GM18511 (cell line): ENCODE data around the gene PPP1R27.

ENCODE experiments used
- ATAC-seq: cut with Tn5 transposase; IDR thresholded peaks from one replicate; pipeline ENCODE4 v1.9.1; 2021; ENCODE audit warnings: mild to moderate bottlenecking, moderate library complexity; ENCODE audit not compliant: unreplicated experiment

PPP1R27 gene

DNA sequence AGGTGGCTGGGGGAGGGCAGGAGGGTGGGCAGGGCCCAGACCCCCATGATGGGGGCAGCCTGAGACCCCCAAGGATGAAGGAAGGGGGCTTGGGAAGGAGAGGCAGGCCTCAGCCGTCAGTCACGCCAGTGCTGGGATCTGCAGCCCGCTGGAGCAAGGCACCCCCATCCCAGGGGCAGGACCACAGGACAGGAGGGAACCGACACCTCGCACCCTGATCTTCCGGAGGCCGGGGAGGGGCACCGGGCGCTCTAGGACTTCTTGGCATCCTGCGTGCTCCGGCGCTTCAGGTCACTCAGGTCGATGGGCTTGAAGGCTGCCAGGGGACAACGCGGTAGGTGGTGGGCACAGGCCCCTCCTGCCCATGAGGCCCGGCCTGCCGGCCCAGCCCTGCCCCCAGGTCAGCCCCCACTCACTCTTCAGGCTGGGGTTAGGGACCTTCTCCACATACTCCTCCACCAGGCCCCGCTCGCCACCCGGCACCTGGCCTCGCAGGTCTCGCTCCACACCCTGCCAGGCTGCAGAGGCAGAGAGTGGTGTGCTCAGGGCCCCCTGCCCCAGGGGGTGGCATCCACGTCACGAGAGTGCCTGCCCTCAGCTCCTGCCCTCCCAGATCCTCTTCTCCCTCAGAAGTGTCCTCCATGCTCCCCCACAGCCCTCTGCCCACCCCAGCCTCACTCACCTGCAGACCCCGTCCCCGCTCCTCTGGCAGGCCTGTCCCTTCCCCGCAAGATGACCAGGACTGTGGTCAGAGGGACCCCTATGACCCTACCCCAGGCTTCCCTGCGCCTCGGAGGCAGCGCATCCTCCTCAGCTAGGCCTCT lies 11.6 kb downstream of the PPP1R27 start:
- no peak for ATAC-seq

DNA sequence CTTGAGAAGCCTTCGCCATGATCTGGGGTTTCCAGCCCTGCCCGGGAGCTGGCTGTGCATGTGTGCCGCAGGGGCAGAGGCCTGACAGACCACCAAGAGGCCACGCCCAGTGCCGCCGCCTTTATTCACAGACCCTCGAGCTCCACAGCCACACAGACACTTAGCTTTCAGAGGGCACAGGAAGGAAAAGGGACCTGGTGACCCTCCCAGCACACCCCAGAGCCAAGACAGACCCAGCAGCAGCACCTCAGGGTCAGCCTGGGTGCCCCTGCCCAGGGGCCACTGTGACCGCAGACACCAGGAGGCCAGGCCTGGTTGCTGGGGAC lies 12.6 kb downstream of the PPP1R27 start:
- no peak for ATAC-seq

DNA sequence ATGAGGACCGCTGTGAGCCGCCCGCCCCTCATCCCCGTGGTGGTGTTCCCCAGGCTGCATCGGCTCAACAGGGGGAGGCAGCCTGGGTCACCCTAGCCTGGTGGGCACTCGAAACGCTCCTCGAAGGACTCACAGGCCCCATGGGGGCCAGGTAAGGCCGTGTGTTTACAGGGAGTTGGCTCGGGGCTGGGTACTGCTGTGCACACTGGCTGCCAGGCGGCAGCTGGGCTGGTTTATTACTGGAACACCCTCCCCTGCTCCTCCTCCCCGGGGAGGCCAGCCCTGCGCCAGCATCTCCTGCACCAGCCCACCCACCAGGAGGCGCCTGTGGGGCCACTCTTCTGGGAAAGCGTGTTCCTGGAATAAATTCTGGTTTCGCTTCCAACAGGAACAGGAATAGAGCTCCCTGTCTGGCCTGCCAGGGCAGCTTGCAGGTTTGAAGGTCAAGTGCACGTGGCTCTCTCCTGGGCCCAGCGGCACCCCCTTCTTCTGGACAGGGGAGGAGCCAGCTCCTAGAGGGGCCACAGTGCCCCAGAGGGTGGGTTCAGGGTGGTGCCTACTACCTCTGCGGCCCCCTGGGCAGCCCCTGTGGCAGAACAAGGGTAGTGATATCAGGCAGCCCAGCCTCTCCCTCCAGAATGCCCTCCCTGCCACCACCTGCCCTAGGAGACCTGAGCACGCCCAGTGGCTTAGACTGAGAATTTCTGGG lies 13.1 kb downstream of the PPP1R27 start:
- ATAC-seq = no peak

DNA sequence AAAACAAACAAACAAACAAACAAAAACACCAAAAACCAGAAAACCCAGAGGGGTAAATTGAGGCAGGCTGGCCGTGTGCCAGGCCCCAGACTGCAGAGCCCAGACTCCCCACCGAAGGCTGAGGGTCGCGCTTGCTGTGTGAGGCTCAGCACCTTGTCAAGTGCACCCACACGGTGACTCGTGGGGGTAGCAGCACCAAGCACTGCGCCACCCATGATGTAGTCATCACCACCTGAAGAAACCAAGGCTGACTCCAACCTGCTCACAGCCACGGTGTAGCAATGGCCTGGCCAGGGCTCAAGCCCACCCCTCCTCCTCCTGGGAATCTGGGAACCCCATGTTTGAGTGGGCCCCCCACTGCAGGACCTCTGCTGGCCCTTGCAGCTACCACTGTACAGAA lies 13.7 kb downstream of the PPP1R27 start:
- no peak for ATAC-seq

DNA sequence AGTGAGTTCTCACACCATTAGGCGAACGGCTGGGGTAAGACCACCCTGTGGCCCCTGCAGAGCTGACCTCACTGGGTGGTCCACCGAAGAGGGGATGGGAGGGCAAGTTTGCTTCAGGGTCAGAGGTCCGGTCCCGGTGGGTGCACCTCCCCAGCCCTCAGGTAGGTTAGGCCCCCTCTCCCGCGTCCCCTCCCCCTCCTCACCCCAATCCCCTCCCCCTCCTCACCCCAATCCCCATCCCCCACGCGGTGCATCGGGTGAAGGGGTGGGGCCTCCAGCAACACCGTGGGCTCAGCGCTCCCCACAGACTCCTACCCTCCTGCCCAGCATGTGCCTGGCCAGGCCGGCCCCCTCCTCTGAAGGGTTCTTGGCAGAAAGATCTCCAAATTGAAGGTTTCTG lies 15.1 kb downstream of the PPP1R27 start:
- no peak for ATAC-seq

DNA sequence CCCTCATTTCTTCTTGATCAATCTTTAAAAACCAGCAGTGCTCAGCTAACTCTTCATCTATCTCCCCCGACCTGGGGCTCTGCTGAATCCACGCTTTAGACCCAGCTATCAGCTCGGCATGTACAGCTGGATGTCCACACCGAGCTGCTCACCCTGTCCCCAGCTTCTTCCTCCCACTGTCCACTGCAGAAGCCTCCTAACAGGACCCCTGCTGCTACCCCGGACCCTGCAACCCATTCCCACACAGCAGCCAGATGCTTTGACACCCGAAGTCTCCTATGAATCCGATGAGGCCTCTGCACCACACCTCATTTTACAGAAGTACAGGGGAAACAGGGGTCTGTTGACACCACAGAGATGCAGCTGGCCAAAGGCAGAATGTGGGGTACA lies 17.1 kb downstream of the PPP1R27 start:
- no peak for ATAC-seq

DNA sequence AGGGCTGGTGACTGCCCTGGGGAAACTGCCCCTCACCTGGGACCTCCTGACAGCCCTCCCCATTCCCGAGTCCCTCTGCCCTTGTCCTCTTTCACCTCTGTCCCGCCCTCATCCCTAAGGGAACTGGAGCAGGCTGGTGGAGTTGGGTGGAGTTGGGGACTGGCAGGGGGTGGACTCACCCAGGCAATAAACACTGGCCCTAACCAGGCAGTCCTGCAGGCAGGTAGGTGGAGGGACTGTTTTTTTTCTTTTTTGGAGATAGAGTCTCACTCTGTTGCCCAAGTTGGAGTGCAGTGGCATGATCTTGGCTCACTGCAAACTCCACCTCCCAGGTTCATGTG lies 19.2 kb downstream of the PPP1R27 start:
- ATAC-seq = no peak

DNA sequence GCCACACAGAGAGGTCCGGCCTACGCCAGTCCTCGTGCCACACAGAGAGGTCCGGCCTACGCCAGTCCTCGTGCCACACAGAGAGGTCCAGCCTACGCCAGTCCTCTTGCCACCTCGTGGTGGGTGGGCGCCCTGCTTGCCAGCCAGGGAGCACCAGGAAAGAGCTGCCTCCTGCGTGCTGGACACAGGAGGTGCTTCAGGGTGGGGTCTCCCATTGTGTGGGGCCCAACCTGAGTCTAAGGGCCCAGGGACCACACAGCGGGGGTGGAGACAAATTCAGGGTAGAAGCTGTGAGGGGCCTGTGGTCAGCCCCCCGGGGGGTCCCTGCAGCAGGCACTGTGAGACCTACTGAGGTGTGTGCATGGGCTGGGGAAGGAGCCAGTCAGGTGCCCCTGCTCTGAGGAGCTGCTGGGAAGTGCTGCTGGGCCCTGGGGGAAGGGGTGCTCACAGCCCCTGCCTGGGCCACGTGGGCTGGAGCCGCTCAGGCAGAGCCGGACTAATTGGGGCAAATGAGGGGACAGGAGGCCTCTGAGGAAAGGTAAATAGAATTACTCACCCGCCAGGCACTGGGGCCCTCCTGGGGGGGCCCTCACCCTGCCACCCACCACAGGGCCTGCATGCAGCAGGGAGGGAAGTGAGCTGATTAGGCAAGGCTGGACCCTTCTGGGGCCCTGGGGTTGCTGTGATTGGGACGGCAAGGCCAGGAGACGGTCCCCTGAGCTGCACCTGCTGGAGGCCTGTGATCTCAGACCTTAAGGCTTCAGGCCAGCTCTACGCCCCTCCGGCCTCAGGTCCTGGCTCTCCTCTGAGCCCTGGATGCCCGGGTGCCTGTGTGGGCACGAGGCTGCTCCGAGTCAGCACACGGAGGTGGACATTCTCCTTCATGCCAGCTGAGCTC lies 19.9 kb downstream of the PPP1R27 start:
- ATAC-seq = no peak

DNA sequence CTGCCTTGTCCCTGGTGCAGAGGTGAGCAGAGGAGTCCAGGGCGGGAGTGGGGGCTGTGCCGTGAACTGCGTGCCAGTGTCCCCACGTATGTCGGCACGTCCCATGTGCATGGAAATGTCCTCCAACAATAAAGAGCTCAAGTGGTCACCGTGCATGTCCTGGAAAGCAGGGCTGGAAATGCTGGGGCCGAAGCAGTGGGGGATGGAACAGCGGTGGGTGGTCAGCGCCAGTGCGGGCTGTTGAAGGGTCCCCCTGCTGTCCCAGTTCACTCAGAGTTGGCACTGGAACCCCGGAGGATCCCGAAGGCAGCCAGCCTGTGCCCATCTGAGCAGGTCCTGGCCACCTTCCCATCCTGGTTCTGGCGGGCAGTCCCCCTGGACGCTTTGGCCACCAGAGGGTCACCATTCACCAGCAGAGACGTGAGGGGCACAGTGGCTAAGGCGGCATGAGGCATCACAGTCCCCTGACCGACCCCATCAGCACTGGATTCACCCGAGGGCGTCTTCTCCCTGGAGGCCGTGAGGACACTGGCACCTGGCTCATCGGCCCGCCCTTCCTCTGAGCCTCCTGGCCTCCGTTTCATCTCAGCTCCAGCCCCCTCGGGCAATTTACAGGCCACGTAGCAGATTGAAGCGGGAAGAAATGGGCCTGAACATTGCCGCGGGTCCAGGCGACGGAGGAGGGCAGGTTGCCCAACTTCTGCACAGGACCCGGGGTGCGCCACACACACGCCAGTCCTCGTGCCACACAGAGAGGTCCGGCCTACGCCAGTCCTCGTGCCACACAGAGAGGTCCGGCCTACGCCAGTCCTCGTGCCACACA lies 20.8 kb downstream of the PPP1R27 start:
- ATAC-seq = no peak

DNA sequence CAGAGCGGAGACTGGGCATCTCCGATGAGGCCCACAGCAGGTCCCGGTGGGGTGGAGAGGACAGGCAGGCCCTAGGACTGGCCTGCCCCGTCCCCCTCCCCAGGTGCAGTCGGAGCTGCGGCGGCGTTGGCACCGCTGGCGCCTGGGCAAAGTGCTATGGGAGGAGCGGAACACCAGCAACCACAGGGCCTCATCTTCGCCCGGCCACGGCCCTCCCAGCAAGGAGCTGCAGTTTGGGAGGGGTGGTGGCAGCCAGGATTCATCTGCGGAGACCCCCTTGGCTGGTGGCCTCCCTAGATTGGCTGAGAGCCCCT lies 21.5 kb downstream of the PPP1R27 start:
- no peak for ATAC-seq

DNA sequence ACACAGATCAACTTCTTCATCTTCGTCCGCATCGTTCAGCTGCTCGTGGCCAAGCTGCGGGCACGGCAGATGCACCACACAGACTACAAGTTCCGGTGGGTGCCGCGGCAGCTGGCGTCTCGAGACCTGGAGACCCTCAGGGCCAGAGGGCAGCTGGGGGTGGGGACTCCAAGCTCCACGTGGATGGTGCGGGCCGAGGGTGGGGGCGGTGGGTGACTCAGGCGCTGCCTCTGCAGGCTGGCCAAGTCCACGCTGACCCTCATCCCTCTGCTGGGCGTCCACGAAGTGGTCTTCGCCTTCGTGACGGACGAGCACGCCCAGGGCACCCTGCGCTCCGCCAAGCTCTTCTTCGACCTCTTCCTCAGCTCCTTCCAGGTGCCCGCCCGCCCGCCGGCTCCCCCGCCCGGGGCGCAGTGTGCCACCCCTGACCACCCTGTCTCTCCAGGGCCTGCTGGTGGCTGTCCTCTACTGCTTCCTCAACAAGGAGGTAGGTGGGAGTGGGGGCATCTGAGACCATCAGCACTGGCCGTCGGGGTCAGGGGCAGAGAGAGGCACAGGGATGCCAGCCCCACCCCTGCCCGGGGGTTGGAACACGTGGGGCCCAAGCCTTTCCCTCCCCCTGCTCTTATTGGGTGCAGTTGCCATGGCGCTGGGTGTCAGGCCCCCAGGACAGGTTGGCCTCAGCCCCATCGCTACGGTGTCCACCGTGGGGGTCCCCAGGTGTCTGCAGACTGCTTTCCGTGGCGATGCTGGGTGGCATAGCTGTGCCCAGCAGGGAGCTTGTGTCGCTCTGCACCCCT lies 22.1 kb downstream of the PPP1R27 start:
- no peak for ATAC-seq

DNA sequence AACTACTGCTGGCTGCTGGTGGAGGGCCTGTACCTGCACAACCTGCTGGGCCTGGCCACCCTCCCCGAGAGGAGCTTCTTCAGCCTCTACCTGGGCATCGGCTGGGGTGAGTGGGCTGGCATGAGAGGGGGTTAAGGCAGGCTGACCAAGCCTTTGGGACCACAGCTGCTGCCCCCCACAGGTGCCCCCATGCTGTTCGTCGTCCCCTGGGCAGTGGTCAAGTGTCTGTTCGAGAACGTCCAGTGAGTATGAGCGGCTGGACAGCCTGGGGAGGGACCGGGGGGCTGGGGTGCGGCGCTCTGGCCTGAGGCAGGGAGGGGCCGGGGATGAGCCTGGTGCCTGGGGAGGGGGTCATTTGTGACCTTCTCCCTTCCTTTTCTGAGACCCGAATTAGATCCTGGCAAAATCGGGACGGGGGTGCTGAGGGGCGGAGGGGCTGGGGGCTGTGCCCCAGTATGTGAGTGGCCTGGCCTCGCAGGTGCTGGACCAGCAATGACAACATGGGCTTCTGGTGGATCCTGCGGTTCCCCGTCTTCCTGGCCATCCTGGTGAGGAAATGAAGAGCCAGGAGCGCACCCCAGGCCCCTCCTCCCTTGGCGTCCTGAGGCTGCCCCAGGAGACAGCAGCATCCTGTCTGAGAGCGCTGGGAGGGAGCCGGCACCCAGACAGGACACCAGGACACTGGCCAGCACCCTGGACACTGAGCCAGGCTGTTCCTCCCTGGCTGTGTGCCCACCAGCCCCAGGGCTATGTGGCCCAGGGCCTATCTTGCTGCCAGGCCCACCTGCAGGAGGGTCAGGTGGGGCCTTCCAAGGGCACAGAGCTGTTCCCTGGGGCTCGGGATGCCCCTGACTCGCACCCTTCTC lies 22.9 kb downstream of the PPP1R27 start:
- no peak for ATAC-seq

DNA sequence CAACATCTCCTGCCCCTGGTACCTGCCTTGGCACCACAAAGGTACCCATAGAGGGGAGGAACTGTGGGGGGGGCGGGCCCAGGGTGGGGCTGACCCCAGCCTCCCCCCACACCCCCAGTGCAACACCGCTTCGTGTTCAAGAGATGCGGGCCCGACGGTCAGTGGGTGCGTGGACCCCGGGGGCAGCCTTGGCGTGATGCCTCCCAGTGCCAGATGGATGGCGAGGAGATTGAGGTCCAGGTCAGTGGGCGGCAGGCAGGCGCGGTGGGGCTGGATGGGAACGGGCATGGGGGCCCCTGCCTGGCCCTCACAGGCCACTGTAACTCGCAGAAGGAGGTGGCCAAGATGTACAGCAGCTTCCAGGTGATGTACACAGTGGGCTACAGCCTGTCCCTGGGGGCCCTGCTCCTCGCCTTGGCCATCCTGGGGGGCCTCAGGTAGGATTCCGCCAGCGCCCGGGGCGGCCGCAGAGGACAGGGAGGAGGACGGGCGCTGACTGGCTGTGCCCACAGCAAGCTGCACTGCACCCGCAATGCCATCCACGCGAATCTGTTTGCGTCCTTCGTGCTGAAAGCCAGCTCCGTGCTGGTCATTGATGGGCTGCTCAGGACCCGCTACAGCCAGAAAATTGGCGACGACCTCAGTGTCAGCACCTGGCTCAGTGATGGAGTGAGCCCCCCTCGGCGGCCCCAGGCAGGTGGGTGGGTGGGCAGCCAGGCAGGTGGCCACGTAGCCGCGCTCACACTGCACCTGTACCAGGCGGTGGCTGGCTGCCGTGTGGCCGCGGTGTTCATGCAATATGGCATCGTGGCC lies 23.8 kb downstream of the PPP1R27 start:
- ATAC-seq = no peak

DNA sequence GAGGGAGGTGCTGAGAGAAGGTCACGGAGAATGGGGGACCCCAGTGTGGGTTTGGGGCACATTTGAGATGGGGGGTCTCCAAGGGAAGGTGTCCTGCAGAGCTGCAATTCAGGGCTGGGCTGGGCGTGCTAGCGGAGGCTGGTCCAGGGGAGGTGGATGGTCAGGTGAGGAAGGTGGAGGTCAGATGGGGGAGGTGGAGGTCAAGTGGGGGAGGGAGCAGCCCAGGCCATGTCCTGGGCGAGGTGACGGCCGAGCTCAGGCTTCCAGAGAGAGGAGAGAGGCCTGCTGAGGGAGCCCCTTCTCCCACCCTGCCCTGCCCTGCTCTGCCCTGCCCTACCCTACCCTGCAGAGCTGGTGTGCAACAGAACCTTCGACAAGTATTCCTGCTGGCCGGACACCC lies 24.4 kb downstream of the PPP1R27 start:
- no peak for ATAC-seq

DNA sequence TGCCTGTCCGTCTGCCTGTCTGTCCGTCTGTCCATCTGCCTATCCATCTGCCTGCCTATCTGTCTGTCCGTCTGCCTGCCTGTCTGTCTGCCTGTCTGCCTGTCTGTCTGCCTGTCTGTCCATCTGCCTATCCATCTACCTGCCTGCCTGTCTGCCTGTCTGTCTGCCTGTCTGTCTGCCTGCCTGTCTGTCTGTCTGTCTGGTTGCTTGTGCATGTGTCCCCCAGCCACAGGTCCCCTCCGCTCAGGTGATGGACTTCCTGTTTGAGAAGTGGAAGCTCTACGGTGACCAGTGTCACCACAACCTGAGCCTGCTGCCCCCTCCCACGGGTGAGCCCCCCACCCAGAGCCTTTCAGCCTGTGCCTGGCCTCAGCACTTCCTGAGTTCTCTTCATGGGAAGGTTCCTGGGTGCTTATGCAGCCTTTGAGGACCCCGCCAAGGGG lies 25.3 kb downstream of the PPP1R27 start:
- ATAC-seq = no peak

DNA sequence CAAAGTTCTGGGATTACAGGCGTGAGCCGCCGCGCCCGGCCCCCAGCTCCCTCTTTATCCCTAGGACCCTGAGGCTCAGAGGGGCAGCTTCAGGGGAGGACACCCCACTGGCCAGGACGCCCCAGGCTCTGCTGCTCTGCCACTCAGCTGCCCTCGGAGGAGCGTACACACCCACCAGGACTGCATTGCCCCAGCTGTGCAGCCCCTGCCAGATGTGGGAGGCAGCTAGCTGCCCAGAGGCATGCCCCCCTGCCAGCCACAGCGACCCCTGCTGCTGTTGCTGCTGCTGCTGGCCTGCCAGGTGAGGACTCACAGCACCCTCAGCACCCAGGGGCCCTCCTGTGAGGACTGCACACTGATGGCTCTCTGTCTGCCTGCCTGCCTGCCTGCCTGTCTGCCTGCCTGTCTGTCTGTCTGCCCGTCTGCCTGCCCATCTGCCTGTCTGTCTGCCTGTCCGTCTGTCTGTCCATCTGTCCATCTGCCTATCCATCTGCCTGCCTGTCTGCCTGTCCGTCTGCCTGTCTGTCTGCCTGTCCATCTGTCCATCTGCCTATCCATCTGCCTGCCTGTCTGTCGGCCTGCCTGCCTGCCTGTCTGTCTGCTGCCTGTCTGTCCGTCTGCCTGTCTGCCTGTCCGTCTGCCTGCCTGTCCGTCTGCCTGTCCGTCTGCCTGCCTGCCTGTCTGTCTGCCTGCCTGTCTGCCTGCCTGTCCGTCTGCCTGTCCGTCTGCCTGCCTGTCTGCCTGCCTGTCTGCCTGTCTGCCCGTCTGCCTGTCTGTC lies 25.9 kb downstream of the PPP1R27 start:
- no peak for ATAC-seq

DNA sequence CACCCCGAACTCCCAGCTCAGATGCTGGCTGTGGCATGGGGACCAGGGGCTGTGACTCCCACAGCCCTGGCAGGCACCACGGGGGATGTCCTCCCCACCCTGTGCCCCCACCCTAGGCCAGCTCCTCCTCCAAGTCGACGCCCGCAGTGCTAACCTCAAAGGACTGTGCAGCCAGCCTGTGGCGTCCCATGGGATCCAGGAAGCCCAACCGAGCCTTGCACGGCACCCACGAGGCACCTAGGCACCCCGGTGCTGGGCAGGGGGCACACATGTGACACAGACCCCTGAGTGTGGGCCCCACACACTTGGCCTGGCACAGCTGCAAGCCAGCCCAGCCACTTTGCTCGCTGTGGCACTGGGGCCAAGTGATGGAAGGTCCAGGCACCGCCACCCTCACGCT lies 27.0 kb downstream of the PPP1R27 start:
- no peak for ATAC-seq
